Vagina (tissue), 2 donors: ENCODE results near the gene DEFB113. TPM values are rescaled to one million over a fixed set of nuclear protein-coding genes. Genes with fewer than 3 reads are reported as not detected.

ENCODE experiments used
- DNase-seq, 2 donors: peaks; one replicate each; pipeline ENCODE4 v3.0.0-alpha.2; 2017; ENCODE audit errors: extremely low spot score in 2 of 2
- H3K27ac ChIP-seq: fragments of 200-600 bp; sonication (generic); one replicate; pipeline ENCODE4 v1.5.1; 2019
- H3K27me3 ChIP-seq: fragments of 200-600 bp; sonication (generic); one replicate; pipeline ENCODE4 v1.5.1; 2019
- H3K36me3 ChIP-seq, 2 donors: fragments of 200-600 bp; sonication (generic); one replicate each; pipeline ENCODE4 v1.5.1; 2017 to 2019
- H3K4me1 ChIP-seq: fragments of 200-600 bp; sonication (generic); one replicate; pipeline ENCODE4 v1.5.1; 2019
- H3K4me3 ChIP-seq, 2 donors: fragments of 200-600 bp; sonication (generic); 1 replicate in 1 of 2; 2 replicates in 1 of 2; pipeline ENCODE4 v1.5.1; 2016 to 2019
- H3K9me3 ChIP-seq: fragments of 200-600 bp; sonication (generic); one replicate; pipeline ENCODE4 v1.5.1; 2019
- POLR2A ChIP-seq, 2 donors: fragments of 450-650 bp; IDR thresholded peaks; one replicate each; pipeline ENCODE4 v1.6.1; 2017; ENCODE audit warnings: antibody characterized with exemption in 2 of 2, mild to moderate bottlenecking in 2 of 2, moderate library complexity in 2 of 2
- POLR2AphosphoS5 ChIP-seq, 2 donors: sonication (generic); formaldehyde crosslinking; IDR thresholded peaks; one replicate each; pipeline ENCODE4 v1.9.0; 2017; ENCODE audit warnings: antibody characterized with exemption in 2 of 2, mild to moderate bottlenecking in 2 of 2, low read depth in 1 of 2; ENCODE audit not compliant: insufficient read depth in 1 of 2
- intact Hi-C: fragments of 100-400 bp; cut with DNase I; formaldehyde crosslinking; loops from one replicate; pipeline ENCODE4 v1.15.1; 2023
- total RNA-seq: library from RNA; depleted of rRNA; stranded (reverse); fragments of >200 nt; gene quantifications from one replicate; pipeline ENCODE4 v1.2.3, GENCODE V29; 2016
- TF ChIP-seq, protein P1 (sequence below), 3 experiments: fragments of 450-650 bp in 2 of 3; fragments of 200-600 bp in 1 of 3; sonication (generic) in 1 of 3; IDR thresholded peaks; one replicate each; pipeline ENCODE4 v1.5.1; 2017 to 2019; ENCODE audit warnings: antibody characterized with exemption in 3 of 3, mild to moderate bottlenecking in 2 of 3, moderate library complexity in 2 of 3

DEFB113 gene, protein sequence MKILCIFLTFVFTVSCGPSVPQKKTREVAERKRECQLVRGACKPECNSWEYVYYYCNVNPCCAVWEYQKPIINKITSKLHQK
- total RNA-seq: not detected

DNA sequence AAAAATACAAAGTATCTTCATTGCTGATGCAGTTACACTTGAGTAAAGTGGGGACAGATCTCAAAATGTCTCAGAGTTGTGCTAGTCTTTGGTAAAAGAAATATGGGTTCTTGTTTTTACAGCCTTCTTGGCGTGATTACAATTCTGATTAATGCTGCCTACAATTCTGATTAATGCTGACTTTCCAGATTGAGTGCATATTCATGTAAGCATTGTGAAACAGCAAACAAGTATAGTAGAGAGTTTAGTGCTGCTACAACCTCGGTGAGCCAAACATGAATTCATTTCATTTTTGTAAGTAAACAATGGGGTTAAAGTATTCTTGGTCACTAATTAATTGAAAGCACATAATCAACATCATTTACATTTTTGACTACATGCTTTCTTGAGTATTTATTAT is at the start of gene DEFB113:
TSS of gene DEFB113 (minus strand) at position 21 of the 400 bp plus-strand sequence. CDS start at position 21, 0 bp downstream.
- Histone ChIP-seq H3K36me3 (no peaks in the 10 kb centered on the region), H3K9me3 (no peaks in the 10 kb centered on the region), H3K27ac (no peak within 1 kb of the TSS), H3K4me3 (no peak within 1 kb of the TSS), H3K27me3 (no peaks in the 10 kb centered on the region), H3K4me1 (no peaks in the 10 kb centered on the region)
- no peak for TF ChIP-seq POLR2AphosphoS5 (IDR thresholded peaks at IDR 0.05; ENCODE audit: insufficient read depth in 1 of 2, low read depth in 1 of 2)
- TF ChIP-seq, protein P1, sequence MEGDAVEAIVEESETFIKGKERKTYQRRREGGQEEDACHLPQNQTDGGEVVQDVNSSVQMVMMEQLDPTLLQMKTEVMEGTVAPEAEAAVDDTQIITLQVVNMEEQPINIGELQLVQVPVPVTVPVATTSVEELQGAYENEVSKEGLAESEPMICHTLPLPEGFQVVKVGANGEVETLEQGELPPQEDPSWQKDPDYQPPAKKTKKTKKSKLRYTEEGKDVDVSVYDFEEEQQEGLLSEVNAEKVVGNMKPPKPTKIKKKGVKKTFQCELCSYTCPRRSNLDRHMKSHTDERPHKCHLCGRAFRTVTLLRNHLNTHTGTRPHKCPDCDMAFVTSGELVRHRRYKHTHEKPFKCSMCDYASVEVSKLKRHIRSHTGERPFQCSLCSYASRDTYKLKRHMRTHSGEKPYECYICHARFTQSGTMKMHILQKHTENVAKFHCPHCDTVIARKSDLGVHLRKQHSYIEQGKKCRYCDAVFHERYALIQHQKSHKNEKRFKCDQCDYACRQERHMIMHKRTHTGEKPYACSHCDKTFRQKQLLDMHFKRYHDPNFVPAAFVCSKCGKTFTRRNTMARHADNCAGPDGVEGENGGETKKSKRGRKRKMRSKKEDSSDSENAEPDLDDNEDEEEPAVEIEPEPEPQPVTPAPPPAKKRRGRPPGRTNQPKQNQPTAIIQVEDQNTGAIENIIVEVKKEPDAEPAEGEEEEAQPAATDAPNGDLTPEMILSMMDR (IDR thresholded peaks at IDR 0.05): no peak
- no peak for TF ChIP-seq POLR2A (IDR thresholded peaks at IDR 0.05)
- intact Hi-C loops: no loop called here
- no peak for DNase-seq

DNA sequence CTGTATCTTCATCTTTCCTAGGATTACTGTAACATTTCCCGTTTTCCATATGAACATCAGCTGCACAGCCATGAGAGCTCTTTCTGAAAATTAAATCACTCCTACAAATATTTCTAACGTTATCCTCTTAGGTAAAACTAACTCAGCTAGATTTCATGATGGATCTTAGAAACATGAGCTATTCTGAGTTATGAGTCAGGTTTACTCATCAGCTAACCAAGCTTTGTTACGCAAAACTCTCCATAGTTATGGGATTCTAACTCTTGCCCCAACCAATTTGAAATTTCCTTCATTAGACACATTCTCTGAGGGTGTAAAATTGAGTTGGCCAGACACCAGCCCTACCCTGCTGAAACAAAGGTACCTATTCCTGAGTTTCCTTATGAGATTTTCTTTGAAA is 38.4 kb upstream of the DEFB113 start:
- no peak for DNase-seq
- intact Hi-C loops: no loop called here
- Histone ChIP-seq H3K9me3 (no peaks in the 10 kb centered on the region), H3K36me3 (no peaks in the 10 kb centered on the region), H3K4me1 (no peaks in the 10 kb centered on the region), H3K27ac (no peak overlapping the region), H3K27me3 (no peaks in the 10 kb centered on the region), H3K4me3 (no peak overlapping the region)
- TF ChIP-seq POLR2AphosphoS5 (IDR thresholded peaks at IDR 0.05; ENCODE audit: insufficient read depth in 1 of 2, low read depth in 1 of 2) (no peak), POLR2A (IDR thresholded peaks at IDR 0.05) (no peak)

DNA sequence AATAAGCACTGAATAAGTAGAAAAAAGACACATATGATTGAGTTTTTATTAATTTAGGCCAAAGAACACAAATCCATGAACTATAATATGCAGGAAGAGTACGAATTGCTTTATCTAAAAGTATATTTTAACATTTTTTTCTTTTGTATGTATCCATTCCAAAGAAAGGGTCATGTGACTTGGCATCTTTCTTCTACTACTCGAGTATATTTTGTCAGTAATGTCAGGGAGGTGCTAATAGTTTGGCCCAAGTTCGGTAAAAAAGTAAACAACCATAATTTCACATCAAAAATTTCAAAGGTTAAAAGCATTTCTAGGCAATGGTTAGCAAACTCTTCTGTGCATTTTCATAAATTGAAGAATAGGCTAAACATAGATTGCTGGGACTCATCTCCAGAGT is 33.7 kb upstream of the DEFB113 start:
- Histone ChIP-seq H3K27ac (no peak overlapping the region), H3K36me3 (no peaks in the 10 kb centered on the region), H3K9me3 (no peaks in the 10 kb centered on the region), H3K27me3 (no peaks in the 10 kb centered on the region), H3K4me1 (no peaks in the 10 kb centered on the region), H3K4me3 (no peak overlapping the region)
- no peak for DNase-seq
- TF ChIP-seq POLR2A (IDR thresholded peaks at IDR 0.05): no peak
- TF ChIP-seq, protein P1 (IDR thresholded peaks at IDR 0.05): no peak
- no peak for TF ChIP-seq POLR2AphosphoS5 (IDR thresholded peaks at IDR 0.05; ENCODE audit: insufficient read depth in 1 of 2, low read depth in 1 of 2)
- intact Hi-C loops: no loop called here

DNA sequence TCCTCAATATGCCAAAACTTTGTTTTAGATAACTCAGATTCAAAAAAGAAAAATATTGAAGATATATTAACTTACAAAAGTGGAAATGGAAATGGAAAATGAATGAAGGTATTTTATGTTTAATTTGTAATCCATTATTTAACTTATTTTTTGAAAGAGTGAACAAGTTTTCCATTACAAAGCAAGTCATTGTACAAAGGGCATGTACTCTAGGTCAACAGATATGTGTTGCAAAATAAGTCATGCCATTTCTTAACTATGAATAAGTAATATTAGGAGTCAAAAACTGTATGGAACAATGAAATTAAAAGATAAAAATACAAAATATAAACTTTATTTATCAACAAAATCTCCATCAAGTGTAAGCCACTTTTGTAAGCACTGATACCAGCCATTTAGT is 25.9 kb upstream of the DEFB113 start:
- intact Hi-C loops: no loop called here

DNA sequence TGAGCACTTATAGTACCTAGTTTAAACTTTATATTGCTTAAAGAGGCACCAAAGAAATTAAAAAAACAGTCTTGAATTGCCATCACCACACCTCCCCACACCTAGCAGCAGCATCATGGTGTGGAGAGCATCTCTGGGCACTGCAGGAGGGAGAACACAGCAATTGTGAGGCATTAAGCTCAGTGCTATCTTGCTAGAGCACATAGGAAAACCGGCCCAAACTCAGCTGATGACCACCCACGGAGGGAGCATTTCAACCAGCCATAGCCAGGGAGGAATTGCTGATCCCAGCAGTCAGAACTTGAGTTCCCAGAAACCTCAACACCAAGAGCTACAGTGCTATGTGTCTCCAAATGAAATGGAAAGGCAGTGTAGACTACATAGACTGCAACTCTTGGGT is 19.5 kb upstream of the DEFB113 start:
- intact Hi-C loops: loop anchor here (5.0 kb wide), 1 partner anchor 1237 kb away; no protein-coding TSS in a partner anchor
- DNase-seq: no peak
- Histone ChIP-seq H3K4me3 (no peak overlapping the region), H3K36me3 (no peaks in the 10 kb centered on the region), H3K9me3 (no peaks in the 10 kb centered on the region), H3K4me1 (no peaks in the 10 kb centered on the region), H3K27me3 (no peaks in the 10 kb centered on the region), H3K27ac (no peak overlapping the region)
- TF ChIP-seq POLR2A (IDR thresholded peaks at IDR 0.05): no peak
- TF ChIP-seq, protein P1 (IDR thresholded peaks at IDR 0.05): no peak
- TF ChIP-seq POLR2AphosphoS5 (IDR thresholded peaks at IDR 0.05; ENCODE audit: insufficient read depth in 1 of 2, low read depth in 1 of 2): no peak

More for the DNA sequence above, 25.9 kb upstream of the DEFB113 start:
- TF ChIP-seq POLR2AphosphoS5 (IDR thresholded peaks at IDR 0.05; ENCODE audit: insufficient read depth in 1 of 2, low read depth in 1 of 2): no peak
- TF ChIP-seq POLR2A (IDR thresholded peaks at IDR 0.05): no peak
- TF ChIP-seq, protein P1 (IDR thresholded peaks at IDR 0.05): no peak
- Histone ChIP-seq H3K36me3 (no peaks in the 10 kb centered on the region), H3K27ac (no peak overlapping the region), H3K27me3 (no peaks in the 10 kb centered on the region), H3K4me1 (no peaks in the 10 kb centered on the region), H3K4me3 (no peak overlapping the region), H3K9me3 (no peaks in the 10 kb centered on the region)
- no peak for DNase-seq
